HG03432 (cell line): Measurements from ENCODE around the gene ITGB2.
A peak's percentile ranks its signal among the peaks of the same experiment; 100 is the strongest.
"Not testable (repeated sequence)": the region's sequence is repeated elsewhere in the genome, so short reads cannot be mapped to it uniquely, and the experiment has no call there.

ENCODE experiments used
- ATAC-seq: cut with Tn5 transposase; IDR thresholded peaks from one replicate; pipeline ENCODE4 v1.9.1; 2021; ENCODE audit warnings: mild to moderate bottlenecking, moderate library complexity; ENCODE audit not compliant: unreplicated experiment

The ITGB2 gene

DNA sequence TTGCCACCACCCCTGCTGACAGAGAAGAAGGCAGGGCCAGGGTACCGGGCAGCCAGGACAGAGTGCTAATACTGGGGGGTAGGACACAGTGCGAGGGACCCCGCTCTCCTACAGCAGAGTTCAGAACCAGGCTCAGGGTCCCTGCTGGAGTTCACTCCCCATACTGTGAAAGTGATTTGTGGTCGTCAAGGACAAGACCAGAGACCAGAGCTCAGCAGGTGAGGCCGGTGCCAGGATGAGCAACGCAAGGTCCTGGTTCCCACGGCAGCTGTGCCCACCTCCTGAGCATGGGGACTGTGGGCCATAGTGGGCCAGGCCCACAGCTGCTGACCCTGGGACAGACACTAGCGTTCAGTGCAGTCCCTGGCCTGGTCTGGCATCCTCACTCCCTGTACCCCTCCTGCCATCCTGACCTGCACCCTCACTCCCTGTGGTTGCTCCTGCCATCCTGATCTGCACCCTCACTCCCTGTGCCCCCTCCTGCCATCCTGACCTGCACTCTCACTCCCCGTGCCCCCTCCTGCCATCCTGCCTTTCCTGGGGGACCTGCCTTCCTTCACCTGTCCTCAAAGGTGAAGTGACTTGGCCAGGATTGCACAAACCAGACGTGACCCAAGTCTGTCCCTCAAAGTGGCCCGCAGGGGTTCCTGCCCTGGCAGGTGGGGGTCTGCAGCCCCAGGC lies 33.4 kb downstream of the ITGB2 start:
- no peak for ATAC-seq

DNA sequence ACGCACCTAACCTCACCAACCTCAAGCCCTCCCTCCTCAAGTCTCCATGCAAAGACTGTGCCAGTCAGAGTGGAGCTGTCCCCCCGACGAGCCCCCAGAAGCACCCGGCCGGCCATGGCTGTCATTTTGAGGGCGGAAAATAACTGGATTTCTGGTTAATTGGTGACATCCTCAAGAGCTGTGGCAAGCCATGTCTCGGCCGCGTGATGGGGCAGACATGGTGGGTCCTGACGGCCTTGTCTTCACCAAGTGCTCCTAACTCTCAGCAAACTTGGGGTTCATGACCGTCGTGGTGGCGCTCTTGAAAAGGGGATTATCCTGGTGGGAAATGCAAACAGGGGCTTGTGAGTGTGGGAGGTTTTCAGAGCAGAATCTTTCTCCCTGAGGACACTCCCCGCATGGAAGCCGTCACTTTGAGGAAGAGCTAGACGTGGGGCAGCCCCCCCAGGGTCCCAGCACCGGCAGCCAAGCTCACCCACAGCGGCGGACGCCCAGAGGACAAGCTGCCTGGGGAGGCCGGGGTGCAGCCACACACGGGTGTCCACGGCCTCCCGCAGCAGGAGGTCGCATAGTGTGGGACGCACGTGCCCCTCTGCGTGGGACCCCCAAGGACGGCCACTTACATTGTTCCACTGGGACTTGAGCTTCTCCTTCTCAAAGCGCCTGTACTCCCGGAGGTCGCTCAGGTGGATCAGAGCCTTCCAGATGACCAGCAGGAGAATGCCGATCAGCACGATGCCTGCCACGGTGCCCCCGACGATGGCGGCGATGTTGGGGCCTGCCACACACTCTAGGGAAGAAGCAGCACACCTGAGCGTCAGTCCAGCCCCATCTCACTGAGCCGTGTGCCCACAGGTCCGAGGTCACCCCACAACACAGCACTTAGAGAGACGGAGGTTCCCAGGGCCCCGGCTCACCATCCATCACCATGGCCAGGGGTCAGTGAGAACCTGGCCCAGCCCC lies 34.3 kb downstream of the ITGB2 start:
- ATAC-seq, result no peak

DNA sequence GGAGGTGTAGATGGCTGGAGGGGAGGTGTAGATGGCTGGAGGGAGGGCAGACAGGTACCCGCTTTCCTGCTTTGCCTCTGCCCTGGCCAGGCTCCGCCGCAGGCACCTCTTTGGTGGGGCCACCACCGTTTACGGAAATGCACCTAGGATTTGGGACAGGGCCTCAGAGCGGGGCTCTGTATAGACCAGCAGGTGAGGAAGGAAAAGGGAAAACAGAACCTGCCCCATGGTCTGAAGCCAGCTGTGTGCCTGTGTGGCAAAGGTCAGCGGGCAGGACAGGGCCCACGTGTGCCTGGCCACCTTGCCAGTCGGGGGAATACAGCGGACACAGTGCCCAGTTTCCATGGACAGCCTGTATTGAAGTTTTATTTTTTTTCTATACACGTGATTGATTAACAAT lies 35.1 kb downstream of the ITGB2 start:
- ATAC-seq, result no peak

GRCh38 chr21:44884097-44884496 lies 36.6 kb downstream of the ITGB2 start:
- no peak for ATAC-seq

- no peak for ATAC-seq
Measured at GRCh38 chr21:44883250-44883649, 37.4 kb downstream of the ITGB2 start.

GRCh38 chr21:44881198-44881872 lies 39.4 kb downstream of the ITGB2 start:
- ATAC-seq, result no peak

GRCh38 chr21:44880405-44881197 lies 40.1 kb downstream of the ITGB2 start:
- ATAC-seq, result no peak

- ATAC-seq, result not testable (repeated sequence)
Measured at GRCh38 chr21:44879238-44879637, 41.5 kb downstream of the ITGB2 start.

DNA sequence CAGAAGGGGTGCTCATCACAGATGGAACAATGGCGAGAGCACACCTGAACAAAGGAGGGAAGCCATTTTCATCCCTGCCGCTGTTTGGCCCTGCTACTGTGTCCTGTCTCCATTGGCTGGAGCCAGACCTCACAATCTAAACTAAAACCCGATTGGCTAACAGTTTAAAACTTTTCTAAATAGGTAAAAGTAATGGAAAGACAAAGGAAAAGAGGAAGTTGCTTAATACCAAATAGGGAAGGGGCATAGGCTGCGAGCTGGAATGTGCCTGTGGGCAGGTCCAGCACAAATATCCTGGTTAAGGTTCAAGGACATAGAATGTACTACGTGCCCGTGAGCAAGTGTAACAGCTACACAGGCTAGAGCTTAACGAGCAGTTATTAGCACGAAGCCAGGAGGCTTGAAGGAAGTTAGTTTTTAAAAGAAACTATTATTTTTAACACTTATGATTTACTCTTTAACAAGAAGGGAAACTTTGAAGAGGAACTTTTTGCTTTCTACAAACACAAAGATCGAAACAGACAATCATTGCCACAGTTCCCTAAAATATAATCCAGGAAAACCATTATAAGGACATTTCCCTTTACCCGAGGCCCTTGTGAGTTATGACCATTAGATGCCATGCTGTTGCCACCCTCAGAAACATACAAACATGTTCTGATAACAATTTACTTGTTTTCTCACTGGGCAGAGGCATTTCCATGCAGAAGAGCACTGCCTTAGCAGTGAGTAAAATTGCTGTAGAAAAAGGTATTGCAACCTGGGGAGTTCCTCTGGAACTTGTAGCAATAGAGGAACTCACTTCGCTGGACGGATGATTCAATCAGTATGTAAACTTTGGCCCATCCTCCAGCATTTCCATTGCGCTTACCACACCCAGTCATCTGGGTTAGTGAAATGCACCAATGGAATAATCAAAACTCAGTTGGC lies 42.4 kb downstream of the ITGB2 start:
- no peak for ATAC-seq

- no peak for ATAC-seq
Measured at GRCh38 chr21:44876849-44877575, 43.7 kb downstream of the ITGB2 start.

DNA sequence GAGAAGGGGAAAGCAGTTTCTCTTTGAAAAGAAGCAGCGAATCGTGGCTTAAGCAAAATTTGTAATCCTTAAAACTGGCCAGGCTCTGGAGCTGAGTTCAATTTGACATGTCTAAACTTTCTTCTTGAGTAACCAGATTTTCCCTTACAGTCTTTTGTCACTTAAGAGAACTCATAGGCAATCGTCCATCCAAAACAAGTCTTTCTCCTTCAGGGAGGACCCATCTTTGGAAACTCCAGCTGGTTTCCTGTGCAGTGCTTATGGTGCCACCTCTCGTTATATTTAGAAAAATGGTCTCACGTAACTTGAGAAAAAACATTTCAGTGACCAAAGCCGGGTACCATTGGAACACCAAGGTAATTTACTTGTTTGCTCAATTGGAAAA lies 45.4 kb downstream of the ITGB2 start:
- ATAC-seq, result no peak

- peak; percentile 5 for ATAC-seq
Measured at GRCh38 chr21:44874497-44875315, 46.0 kb downstream of the ITGB2 start.

DNA sequence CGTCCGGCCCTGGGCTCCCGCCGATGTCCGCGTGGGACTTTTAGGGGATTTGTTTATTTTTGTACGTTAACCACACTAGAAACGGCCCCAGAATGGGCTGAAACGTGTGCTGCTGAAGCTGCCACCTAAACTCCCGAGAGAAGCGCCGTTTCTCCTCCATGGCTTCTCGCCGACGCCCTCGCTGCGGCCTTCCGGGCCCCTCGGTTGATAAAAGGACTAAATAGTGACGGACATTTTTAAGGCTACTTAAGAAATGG lies 46.5 kb downstream of the ITGB2 start:
- ATAC-seq, result peak; percentile 2

GRCh38 chr21:44873356-44874239 lies 47.1 kb downstream of the ITGB2 start, which contains the start of gene PTTG1IP:
TSS of gene PTTG1IP (minus strand) at chr21:44873690. CDS start at chr21:44873616, 74 bp downstream.
- peak; percentile 76 for ATAC-seq

GRCh38 chr21:44872649-44873355 lies 47.9 kb downstream of the ITGB2 start:
- ATAC-seq, result peak; percentile 5

GRCh38 chr21:44872323-44872648 lies 48.4 kb downstream of the ITGB2 start:
- no peak for ATAC-seq
